ENCODE results near the gene MCAM.

MCAM gene

DNA sequence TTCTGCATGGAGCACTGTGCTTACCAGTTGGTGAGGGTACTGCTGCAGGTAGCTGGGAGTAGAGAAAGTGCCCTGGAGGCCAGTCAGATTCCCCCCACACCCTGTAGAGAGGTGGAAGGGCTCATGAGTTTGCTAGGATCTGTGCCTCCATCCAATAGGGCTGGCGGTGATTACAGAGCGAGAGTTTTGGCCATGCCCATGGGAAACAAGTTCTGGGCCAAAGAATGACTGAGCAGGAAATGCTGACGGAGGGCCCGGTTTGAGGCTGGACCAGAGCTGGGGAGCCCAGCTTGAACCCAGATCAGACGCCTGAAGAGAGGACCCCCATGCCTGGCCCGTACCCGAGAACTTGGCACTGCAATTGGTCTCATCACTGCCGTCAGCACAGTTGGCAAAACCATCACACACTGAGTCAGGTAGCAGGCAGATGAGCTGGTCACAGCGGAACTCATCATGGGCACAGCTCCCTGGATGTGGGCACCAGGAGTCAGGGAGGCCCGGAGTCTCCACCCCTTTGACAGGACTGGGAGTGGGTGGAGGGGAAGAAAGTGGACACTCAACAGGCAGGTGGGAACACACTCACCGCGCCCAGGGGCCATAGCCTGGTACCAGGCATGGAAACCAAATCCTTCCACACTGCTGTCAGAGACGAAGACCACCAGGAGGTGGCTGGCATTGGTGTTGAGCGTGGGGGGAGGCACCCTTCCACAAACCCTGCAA lies 27.5 kb upstream of the MCAM start:
- no peak for DNase-seq

DNA sequence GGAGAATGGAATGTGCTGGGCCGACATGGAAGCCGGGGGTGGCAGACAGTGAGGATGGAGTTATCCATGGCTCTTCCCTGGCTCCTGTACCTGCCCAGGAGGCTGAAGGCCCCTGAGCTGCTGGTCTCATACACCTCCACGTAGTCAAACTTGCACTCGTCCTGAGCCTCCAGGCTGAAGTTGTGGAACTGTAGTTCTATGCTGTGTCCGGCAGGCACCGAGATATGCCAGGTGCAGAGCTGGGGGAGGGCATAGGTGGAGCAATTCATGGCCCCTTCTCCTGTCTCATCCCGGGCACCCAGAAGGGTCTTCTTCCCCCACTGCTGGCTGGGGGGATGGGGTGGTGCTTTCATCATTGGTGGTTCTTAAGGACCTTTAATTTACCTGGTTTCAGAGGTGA lies 26.8 kb upstream of the MCAM start:
- DNase-seq, result no peak

DNA sequence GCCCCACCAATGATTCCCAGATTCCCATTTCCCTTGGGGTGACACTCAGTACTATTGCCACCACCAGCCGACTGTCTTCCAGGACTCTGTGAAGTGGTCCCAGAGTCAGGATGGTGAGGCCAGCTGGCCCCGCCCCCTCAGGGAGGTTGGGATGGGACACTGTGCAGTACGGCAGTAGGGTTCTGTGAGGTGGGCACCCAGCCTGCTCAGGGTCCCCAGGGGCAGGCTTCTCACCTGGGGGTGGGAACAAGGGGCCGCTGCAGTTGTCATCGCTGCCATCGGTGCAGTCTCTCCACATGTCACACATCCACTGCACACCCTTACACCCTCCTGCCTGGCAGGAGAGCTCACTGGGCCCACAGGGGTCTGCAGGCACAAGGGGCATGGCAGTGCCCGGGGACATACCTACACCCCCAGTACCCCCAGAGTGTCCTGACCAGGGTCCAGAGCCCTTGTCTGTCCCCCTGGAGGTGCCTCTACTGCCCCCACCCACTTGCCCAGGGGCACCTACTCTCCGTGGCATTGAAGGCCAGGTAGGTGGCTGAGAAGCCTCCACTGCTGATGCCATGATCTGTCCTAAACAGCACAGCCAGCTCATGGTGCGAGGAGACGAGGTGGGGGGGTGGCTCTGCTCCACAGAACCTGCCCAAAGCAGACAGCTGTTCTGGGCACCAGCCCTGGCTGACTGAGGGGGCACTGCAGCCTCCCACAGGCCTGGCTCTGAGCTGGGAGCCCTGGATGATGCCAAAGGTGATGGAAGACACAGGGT lies 25.6 kb upstream of the MCAM start:
- DNase-seq, result no peak

DNA sequence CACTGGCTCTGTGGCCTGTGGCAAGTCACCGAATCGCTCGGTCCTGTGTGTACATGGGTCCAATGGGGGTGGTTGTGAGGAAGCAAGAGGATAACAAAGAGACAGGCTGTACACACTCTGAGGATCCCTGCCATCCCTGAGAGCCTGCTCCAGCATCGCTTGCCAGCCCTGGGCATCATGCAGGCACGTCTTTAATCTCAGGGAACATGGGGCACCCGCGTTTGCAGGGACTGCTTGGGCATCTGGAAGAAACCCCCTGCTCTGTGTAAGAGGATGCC lies 25.0 kb upstream of the MCAM start:
- no peak for DNase-seq

DNA sequence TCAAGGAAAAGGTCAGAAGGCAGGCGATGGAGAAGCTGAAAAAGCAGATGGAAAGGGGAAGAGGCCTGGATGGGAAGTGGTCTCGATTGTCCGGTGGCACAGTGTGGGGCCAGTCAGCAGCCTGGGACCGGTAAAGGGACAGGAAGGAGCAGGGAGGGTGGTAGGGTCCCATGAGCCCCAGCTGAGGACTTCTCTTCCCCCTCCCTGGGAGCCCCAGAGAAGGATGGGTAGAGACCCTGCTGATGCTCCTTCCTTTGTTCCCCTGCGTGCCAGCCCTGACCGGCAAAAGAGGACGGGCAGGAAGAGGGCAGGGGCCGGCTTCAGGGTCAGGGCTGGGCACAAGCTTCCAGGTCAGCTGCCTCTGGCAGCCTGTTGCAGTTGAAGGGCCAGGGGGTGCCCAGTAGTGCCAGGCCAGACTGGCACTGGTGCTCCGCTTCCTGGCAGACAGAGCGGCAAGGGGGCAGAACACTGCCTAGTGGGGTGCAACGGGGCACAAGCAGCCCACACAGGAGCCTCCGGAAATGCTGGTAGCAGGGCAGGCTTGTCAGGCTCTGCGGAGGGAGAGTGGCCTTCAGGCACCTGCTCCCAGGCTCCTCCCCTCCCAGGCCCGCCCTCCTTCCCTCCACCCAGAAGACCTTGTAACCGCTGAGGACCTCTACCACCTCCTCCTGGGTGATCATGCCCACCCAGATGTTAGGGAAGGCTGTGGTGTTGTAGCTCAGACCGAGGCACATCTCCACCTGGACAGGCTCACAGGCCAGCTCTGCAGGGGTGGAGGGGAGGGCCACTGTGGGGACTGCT lies 24.5 kb upstream of the MCAM start:
- DNase-seq, result no peak

DNA sequence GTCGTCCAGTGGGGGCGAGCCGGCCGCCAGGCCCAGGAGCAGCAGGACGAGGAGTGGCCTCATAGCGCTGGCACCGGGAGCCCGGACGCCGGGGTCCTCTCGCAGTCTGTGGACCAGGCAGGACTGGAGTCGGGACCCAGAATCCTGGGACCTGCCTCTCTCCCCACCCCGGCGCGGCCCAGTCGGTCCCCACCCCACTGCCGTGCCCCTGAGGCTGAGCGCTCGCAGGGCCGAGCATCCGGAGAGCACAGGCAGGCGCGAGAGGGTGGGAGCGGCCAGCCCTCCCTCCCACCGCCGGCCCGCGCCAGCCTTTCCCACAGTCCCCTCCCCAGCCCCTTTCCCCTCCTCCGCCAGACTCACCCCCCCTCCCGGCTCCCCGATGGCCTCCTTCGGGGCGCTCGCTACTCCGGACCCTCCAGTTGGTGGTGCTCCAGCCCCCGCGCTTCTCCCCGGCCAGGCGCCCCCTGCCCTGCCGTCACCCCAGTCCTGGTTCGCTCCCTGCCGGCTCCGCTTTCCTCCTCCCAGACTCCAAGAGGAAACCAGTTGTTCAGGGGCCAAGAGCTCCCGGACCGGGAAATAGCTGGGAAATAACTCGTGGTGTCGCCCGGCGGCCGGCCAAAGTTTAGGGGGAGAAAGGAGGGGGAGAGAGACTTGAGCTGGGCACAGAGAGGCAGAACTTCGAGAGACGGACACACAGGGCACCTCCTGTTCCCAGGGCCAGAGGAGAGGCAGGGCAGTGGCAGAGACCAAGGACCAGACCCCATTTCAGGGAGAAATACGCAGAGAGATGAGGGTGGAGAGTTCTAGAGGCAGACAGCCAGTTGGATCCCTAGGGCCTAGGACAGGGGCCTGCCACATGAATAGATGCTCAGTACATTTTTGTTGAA lies 23.6 kb upstream of the MCAM start, which contains the start of gene C1QTNF5:
C1QTNF5 (minus strand) TSS at position 549 of the 887 bp plus-strand sequence; CDS start at position 63, 486 bp downstream.
- no peak for DNase-seq

DNA sequence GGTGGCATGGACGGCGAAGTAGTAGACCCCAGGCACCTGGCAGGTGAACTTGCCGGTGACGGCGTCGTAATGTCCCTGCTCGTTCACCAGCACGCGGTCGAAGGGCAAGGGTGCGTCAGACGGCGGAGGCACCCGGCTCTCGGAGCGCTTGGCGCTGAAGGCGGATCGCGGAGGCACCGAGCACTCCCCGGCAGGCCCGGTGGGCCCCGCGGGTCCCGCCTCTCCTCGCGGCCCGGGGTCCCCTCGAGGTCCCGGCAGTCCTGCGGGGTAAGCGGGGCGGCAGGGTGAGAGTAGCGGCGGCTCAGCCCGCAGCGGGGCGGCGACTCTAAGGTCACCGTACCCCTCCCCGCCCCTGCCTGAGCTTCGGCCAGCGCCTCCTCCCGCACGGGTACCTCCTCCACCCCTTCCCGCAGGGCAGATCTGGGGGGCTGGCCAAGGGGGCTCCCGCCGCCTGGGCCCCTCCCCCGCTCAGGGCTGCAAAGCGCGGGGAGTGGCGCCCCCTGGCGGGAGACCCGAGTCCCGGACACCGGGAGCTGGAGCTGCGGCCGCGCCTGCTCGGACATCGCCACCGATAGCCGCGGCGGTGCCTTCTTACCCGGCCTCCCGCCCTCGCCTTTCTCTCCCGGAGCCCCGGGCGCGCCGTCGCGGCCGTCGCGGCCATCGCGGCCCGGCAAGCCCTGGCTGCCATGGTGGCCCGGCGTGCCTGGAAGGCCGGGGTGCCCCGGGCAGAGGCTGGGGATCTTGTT lies 22.8 kb upstream of the MCAM start:
- DNase-seq, result peak; percentile 53

DNA sequence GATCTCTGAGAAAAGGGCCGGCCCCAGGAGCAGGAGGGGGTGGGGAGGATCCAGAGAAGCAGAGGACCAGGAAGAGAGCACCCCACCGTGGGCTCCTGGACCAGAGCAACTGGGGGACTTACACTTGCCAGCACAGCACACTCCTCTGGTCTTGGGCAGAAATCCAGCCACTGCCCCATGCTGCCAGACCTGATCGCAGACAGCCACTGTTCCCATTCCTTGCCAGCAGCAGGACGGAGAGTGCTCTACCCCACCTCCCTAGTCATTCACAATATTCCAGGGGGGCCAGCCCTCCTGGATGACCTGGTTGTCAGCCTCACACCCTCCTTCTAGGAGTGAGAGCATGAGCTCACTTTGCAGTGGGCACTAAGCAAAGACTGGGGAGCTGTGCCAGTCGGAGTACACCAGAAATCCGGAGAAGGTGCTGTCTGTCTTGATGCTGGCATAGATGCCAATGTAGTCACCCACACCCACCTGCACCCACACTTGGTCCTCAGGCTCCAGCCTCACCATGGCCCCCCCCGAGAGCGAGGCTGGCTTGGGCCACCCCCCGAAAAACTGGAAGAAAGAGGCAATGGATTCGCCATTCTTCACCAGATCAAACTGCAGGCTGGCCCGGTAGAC lies 22.1 kb upstream of the MCAM start:
- DNase-seq, result no peak

DNA sequence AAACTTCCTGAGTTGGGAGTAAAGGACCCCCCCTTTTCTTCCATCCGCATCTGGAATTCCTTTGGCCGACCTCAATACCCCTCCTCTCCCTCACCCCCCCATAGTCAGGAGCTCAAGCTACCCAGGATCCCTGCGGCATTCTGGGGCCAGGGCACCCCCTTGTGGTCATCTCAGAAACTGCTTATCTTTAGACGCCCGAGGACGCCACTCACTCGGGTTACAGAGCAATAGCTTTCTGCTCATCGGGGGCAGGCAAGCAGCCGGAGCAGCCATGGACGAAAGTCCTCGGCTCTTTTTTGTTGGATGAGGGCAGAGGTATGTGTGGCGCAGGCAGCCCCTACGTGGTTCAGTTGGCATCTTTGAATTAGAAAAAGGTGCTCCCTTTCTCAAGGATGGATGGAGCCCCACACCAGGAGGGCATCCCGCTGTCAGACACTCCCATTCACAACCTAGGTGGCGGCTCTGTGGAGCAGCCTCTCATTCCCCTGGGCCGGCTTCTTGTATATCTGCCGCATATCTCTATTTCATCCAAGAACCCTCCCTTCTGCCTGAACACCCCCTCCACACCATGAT lies 21.5 kb upstream of the MCAM start:
- DNase-seq, result peak; percentile 87

DNA sequence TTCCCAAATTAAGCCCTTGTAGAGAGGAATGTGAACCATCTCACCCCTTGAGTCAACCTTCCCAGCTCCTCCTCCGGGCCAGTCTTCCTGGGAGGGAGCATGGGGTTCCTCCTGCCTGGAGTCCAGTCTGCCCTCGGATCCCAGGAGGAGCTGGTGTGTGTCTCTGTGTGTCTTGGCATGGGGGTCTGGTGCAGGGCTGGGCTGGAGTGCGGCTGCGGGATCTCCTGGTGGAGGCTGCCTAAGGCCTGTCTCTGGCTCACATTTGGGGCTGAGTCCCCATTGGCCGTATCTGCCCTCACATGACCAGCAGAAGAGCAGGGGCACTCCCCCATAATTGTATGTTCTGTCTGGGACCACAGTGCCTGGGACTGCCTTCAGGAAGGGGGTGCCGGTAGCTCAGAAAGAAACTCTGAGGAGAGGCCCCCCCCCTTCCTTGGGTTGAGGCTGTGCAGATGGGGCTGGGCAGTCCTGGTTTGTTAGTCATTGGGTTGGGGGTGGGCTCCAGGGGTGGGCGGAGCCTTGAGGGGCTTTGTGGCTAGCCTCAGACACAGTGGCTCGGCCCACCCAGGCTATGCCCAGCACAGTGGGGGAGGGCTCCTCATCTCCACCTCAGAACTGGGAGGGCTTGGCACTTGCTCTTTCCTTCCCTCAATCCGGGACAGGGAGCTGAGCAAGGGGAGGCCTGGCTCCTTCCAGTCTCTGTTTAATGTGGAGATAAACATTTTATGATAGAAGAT lies 20.8 kb upstream of the MCAM start:
- DNase-seq, result no peak

DNA sequence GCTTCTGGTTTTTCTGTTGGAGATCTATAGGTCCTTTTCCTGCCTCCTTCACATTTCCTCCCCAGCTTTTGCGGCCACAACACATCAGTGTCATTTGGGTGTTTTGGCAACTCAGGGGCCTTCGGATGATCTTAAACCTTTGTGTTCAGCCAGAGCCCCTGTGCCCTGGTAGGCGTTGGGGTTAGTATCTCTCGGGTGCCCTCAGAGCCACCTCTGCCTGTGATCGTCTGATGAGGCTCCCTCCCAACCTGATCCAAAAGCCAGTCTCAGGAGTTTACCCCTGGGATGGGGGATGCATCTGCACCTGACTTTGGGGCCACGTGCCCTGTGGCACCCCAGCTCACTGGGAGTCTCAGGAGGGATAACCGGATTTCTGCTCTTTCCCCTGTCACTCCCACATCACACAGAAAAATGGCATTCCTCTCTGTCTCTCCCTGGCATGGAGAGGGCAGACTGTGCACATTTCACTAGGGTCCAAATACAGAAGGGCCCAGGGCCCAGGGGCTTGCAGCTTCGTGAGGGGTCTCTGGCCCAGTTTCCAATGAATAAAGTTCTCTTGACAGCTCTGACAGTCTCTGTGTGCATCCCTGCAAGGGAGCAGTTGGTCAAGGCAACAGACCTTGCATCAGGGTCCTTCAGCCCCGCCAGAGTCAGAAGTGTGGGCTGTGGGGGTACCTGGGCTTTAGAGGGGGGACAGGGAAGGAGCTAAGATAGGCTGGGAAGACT lies 20.0 kb upstream of the MCAM start:
- no peak for DNase-seq

DNA sequence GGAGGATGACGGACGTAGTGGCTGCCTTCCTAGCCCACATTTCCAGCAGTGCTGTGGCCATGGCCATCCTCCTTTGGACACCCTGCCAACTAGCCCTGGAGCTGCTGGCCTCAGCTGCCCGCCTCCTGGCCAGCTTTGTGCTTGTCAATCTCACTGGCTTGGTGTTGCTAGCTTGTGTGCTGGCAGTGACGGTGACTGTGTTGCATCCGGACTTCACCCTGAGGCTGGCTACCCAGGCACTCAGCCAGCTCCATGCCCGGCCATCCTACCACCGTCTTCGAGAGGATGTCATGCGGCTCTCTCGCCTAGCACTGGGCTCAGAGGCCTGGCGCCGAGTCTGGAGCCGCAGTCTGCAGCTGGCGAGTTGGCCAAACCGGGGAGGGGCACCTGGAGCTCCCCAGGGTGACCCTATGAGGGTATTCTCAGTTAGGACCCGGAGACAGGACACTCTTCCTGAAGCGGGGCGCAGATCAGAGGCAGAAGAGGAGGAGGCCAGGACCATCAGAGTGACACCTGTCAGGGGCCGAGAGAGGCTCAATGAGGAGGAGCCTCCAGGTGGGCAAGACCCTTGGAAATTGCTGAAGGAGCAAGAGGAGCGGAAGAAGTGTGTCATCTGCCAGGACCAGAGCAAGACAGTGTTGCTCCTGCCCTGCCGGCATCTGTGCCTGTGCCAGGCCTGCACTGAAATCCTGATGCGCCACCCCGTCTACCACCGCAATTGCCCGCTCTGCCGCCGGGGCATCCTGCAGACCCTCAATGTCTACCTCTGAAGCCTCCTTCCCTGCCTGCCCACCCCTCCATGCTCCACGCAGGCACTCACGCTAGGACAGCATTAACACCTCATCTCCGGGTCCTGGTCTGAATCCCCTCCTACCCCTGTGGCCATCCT lies 19.0 kb upstream of the MCAM start:
- no peak for DNase-seq

DNA sequence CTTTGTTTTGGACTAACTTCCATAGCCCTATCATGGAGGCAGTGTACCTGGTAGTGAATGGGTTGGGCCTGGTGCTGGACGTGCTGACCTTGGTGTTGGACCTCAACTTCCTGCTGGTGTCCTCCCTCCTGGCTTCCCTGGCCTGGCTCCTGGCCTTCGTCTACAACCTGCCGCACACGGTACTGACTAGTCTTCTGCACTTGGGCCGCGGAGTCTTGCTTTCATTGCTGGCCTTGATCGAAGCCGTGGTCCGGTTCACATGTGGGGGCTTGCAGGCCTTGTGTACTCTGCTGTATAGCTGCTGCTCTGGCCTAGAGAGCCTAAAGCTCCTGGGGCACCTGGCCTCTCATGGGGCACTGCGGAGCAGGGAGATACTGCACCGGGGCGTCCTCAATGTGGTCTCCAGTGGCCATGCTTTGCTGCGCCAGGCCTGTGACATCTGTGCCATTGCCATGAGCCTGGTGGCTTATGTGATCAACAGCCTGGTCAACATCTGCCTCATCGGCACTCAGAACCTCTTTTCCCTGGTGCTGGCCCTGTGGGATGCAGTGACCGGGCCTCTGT lies 18.2 kb upstream of the MCAM start:
- DNase-seq, result no peak

DNA sequence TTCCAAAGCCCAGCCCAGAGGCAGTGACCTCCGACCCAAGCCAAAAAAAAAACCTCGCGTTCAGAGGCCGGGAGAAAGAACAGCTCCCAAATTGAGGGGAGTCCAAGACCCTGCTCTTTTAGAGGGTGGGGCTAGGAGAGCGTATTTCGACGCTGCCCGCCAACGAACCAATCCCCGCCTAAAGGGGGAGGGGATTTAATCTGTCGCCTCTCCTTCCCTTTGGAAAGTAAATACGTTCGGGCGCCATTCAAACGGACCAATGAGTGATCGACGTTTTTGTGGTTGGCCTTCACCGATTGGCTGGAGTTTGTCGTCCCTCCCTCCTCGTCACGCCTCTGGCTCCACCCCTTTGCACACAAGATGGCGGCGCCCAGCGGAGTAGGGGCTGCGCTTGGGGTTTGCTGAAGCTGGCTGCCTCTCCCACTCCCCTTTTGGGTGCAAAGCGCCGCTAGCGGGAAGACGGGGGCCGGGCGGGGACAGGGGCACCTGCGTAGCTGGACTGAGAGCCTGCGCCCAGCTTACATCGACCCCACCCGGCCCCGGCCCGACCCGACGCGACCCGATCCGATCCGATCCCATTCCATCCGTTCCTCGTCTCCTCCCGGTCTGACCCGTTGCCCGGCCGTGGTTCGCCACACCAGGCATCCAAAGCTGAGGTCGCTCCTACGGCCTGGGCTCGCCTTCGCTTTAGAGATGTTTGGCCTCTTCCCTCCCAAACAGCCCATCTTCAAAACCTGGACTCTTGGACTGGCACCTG lies 17.4 kb upstream of the MCAM start, which contains the start of gene RNF26:
RNF26 (plus strand) TSS at position 354 of the 757 bp plus-strand sequence. CDS start 596 bp downstream, outside the sequence.
- DNase-seq, result peak; percentile 99

DNA sequence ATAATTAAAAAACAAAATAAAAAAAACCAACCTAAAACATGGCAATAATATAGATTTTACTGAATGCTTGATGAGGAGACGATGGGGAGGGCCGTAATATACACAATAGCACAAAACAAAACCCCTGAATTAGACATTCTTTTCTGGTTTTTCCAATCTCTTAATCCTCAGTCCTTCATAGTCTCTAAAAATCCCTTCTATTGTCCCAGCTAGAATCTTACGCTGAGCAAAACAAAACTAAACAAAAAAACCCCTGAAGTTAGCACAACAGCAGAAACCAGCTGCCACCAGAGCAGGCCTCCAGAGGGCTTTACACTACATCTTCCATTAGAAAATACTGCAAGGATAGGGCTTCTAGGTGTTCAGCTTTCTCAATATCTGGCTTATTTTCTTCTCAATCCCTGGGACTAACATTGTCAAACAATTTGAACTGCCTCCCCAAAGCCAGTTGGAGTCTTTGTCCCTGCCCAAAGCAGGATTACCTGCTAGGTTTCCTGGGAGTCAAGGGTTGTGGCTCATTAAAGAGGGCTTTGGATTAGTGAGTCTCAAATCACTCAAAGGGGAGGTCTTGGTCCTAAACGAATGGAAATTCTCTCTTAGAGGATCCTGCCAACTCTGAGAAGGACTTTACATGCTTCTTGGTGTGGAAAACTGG lies 15.3 kb upstream of the MCAM start:
- DNase-seq, result no peak

DNA sequence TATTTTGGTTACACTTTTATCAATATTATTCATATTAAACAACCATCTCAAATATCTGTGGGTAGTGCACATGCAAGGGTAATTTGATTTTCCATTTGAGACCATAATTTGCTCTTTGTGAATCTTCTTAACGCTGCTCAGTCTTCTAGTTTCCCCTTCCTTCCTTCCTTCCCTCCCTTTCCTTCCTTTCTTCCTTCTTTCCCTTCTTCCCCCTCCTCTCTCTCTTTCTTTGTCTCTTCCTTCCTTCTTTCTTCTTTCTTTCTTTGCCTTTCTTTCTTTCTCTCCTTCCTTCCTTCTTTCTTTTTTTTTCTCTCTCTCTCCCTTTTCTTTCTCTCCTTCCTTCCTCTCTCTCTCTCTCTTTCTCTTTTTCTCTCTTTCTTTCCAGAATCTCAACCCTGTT lies 13.3 kb upstream of the MCAM start:
- no peak for DNase-seq

DNA sequence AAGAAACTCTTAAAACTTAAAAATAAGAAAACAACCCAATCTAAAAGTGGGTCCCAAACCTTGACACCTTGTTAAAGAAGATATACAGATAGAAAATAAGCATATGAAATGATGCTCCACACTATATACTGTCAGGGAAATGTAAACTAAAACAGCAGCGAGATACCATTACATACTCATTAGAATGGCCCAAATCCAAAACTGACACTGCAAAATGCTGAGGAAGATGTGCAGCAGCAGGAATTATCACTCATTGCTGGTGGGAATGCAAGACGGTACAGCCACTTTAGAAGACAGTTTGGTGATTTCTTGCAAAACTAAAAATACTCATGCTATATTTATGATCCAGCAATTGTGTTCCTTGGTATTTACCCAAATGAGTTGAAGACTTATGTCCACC lies 12.4 kb upstream of the MCAM start:
- no peak for DNase-seq
